Calu3 (cell line): ENCODE measurements around the gene OR13J1. TPM values are rescaled to one million over a fixed set of nuclear protein-coding genes. Genes with fewer than 3 reads are reported as not detected.

Experiments used
- BruUV-seq: library from RNA; stranded (reverse); fragments of 400-500 nt; replicated peaks from 2 replicates; lab custom pipeline; 2021; lab: Mats Ljungman, UMichigan
- CTCF ChIA-PET: fragments of 300-600 bp; sonication (Branson Sonifier 250); formaldehyde crosslinking; loops from one replicate; lab custom pipeline; 2022; ENCODE audit warnings: antibody characterized with exemption; lab: Charles Lee
- DNase-seq: peaks from one replicate; pipeline ENCODE4 v3.0.0; 2022
- H3K27ac Mint-ChIP-seq: one replicate; pipeline ENCODE4 v1.8.0; 2022; ENCODE audit warnings: mixed read lengths; ENCODE audit not compliant: unreplicated experiment
- H3K27me3 Mint-ChIP-seq: one replicate; pipeline ENCODE4 v1.8.0; 2022; ENCODE audit warnings: mixed read lengths; ENCODE audit not compliant: unreplicated experiment
- H3K36me3 Mint-ChIP-seq: one replicate; pipeline ENCODE4 v1.8.0; 2022; ENCODE audit warnings: mild to moderate bottlenecking, moderate library complexity, mixed read lengths; ENCODE audit not compliant: insufficient read depth, unreplicated experiment
- H3K4me1 Mint-ChIP-seq: one replicate; pipeline ENCODE4 v1.8.0; 2022; ENCODE audit warnings: mild to moderate bottlenecking, low read depth, mixed read lengths; ENCODE audit not compliant: unreplicated experiment
- H3K4me3 Mint-ChIP-seq: one replicate; pipeline ENCODE4 v1.8.0; 2022; ENCODE audit warnings: mild to moderate bottlenecking, low read depth, moderate library complexity, mixed read lengths; ENCODE audit not compliant: unreplicated experiment
- H3K9me3 Mint-ChIP-seq: one replicate; pipeline ENCODE4 v1.8.0; 2022; ENCODE audit warnings: low read depth, mixed read lengths; ENCODE audit not compliant: unreplicated experiment
- CTCF ChIP-seq: fragments of 200-600 bp; IDR thresholded peaks from one replicate; pipeline ENCODE4 v1.8.0; 2022; ENCODE audit warnings: antibody characterized with exemption; ENCODE audit not compliant: unreplicated experiment
- intact Hi-C: fragments of 100-400 bp; cut with micrococcal nuclease; formaldehyde crosslinking; loops from one replicate; pipeline ENCODE4 v1.10.0; 2022; ENCODE audit not compliant: unreplicated experiment
- total RNA-seq: library from RNA; stranded (reverse); gene quantifications from 2 replicates; pipeline ENCODE4 v1.2.3, GENCODE V29; 2022

Gene OR13J1
- total RNA-seq, 1 experiment from 2014 or later = not detected

GRCh38 chr9:35835766-35836165, 34.4 kb downstream of the OR13J1 start:
- DNase-seq = no peak
- BruUV-seq = no TSS peak
- CTCF ChIA-PET = no interaction called here

DNA sequence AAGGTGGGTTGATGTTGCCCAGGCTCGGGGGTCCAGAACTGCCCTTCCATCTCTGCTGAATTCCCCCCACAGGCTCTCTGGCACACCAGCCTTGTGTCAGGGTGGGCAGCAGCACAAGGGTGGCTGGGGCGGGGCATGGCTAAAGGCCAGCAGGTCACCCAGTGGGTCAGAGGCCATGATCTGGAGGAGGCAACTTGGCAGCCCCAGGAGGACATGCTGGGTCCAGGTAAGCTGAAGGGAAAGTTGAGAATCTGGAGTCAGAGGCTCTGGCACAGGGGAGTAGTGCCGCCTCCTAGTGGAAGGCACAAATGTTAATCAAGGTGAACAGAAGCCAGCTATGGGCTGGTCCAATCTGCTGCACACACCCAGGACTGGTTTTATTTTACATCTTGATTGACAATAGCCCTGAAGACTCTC, 35.0 kb downstream of the OR13J1 start:
- peaks cover 24% of the 10 kb centered on the region for H3K4me1 Mint-ChIP-seq
- peaks cover 5% of the 10 kb centered on the region for H3K36me3 Mint-ChIP-seq
- no peak for DNase-seq
- CTCF ChIA-PET = no interaction called here
- no peak overlapping the region for H3K27ac Mint-ChIP-seq
- no peaks in the 10 kb centered on the region for H3K9me3 Mint-ChIP-seq
- no peak for TF ChIP-seq CTCF
- peaks cover 17% of the 10 kb centered on the region for H3K27me3 Mint-ChIP-seq
- intact Hi-C loops = no loop called here
- BruUV-seq = no TSS peak
- H3K4me3 Mint-ChIP-seq = no peak overlapping the region

More at GRCh38 chr9:35835766-35836165, 34.4 kb downstream of the OR13J1 start:
- H3K9me3 Mint-ChIP-seq = no peaks in the 10 kb centered on the region
- peaks cover 5% of the 10 kb centered on the region for H3K36me3 Mint-ChIP-seq
- no peak overlapping the region for H3K4me3 Mint-ChIP-seq
- no peak overlapping the region for H3K27ac Mint-ChIP-seq
- no peak for TF ChIP-seq CTCF
- H3K27me3 Mint-ChIP-seq = peaks cover 17% of the 10 kb centered on the region
- H3K4me1 Mint-ChIP-seq = peaks cover 24% of the 10 kb centered on the region
- intact Hi-C loops = no loop called here

DNA sequence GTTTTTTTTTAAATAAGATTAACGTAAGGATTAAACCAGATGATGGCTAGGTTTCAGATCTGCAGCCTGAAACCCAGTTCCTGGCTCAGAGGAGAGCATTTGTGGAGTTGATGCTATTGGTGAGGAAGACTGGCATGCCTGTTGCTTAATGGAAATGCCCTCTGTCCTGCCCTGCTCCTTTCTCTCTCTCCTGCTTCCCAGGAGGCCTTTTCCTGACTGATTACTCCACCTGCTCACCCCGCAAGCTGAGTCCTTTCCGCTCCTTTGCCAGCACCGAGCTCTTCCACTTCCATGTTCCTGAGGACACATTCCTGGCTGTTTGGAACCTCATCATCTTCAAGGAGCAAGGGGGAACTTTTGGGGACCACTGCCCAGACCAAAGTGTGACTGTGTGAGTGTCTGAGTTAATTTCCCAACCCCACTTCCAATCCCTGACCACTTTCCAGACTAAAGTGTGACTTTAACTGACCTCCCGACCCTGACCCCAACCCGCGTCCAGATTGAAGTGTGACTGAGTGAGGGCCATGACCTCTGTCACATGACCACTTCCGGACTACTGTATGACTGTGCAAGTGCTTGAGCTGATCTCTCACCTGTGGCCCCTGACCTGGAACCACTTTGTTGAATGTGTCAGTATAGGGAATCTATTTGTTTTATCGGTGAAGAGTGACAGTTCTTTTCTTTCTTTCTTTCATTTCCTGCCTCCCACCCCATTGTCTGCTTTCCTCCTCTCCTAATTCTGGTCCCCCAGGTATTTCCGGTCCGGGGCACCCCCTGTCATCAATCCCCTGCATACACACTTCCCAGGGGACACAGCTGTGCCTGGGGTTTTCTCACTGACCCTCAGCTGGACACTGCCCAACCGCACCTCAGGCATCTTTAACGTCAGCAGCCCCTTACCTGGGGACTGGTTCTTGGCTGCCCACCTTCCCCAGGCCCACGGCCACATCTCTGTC, 35.7 kb downstream of the OR13J1 start:
- Mint-ChIP-seq H3K9me3 (no peaks in the 10 kb centered on the region), H3K4me3 (no peak overlapping the region), H3K4me1 (peaks cover 24% of the 10 kb centered on the region), H3K27ac (peak overlapping the region; percentile 58), H3K27me3 (peaks cover 10% of the 10 kb centered on the region), H3K36me3 (peaks cover 5% of the 10 kb centered on the region)
- no peak for TF ChIP-seq CTCF
- intact Hi-C loops = no loop called here
- CTCF ChIA-PET = interaction anchor here (0.7 kb wide), 1 partner anchor 237 kb away, joined by 4 read pairs; no protein-coding TSS in a partner anchor
- BruUV-seq = no TSS peak
- DNase-seq = no peak

DNA sequence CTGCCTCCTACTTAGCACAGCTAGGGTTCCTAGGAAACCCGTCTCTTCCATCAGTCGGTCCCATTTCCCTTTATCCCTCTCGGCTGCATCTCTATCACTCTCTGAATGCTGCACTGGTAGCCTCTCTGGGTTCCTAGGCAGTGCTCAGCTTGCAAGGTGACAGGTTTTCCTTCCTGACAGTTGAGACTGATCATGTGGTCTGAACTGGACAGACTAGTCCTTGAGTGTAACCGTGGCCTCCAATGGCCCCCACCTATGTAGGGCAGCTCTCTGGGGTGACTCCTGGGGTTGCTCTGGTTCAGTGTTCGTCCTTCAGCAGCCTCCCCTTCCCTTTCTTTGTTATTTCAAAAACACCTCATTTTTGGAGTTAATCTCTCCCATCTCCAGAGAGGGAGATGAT, 37.4 kb downstream of the OR13J1 start:
- intact Hi-C loops = no loop called here
- CTCF ChIA-PET = no interaction called here
- no peak for TF ChIP-seq CTCF
- Mint-ChIP-seq H3K4me1 (peaks cover 24% of the 10 kb centered on the region), H3K9me3 (no peaks in the 10 kb centered on the region), H3K4me3 (no peak overlapping the region), H3K27me3 (no peaks in the 10 kb centered on the region), H3K27ac (no peak overlapping the region), H3K36me3 (peaks cover 17% of the 10 kb centered on the region)
- no TSS peak for BruUV-seq
- no peak for DNase-seq
